Measurements from ENCODE around the gene ALKAL2.

ALKAL2 gene

GRCh38 chr2:274503-274902 lies 13.4 kb downstream of the ALKAL2 start:
- no peak for DNase-seq (ENCODE audit: low read depth, low spot score)
- no peak overlapping the region for H3K4me3 ChIP-seq (ENCODE audit: low read depth, low read length)
- TF ChIP-seq, protein P1, sequence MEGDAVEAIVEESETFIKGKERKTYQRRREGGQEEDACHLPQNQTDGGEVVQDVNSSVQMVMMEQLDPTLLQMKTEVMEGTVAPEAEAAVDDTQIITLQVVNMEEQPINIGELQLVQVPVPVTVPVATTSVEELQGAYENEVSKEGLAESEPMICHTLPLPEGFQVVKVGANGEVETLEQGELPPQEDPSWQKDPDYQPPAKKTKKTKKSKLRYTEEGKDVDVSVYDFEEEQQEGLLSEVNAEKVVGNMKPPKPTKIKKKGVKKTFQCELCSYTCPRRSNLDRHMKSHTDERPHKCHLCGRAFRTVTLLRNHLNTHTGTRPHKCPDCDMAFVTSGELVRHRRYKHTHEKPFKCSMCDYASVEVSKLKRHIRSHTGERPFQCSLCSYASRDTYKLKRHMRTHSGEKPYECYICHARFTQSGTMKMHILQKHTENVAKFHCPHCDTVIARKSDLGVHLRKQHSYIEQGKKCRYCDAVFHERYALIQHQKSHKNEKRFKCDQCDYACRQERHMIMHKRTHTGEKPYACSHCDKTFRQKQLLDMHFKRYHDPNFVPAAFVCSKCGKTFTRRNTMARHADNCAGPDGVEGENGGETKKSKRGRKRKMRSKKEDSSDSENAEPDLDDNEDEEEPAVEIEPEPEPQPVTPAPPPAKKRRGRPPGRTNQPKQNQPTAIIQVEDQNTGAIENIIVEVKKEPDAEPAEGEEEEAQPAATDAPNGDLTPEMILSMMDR (IDR thresholded peaks at IDR 0.05; ENCODE audit: low read depth, low read length) = no peak
- in situ Hi-C loops (cut with HindIII; ENCODE audit: low sequenced_read_pairs) = no loop called here

DNA sequence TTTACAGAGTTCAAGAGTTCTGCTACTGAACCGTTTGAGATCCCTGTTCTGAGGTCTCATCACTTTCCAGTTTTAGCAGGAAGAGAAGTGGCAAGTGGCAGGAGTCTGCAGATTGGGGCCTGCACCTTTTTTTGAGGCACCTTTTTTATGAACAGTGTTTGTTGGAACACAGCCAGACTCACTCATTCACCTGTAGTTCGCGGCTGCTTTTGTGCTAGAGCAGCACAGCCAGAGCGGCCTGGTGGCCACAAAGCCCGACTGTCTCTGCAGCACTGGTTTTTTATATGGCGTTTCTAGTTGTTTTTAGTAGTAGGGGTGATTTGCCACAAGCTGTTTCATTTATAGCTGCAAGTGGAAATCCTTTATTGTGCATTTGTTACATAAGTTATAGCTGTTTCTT lies 14.6 kb downstream of the ALKAL2 start:
- in situ Hi-C loops (cut with HindIII; ENCODE audit: low sequenced_read_pairs) = no loop called here
- TF ChIP-seq, protein P1 (IDR thresholded peaks at IDR 0.05; ENCODE audit: low read depth, low read length) = no peak
- H3K4me3 ChIP-seq (ENCODE audit: low read depth, low read length) = no peak overlapping the region
- DNase-seq (ENCODE audit: low read depth, low spot score) = no peak

DNA sequence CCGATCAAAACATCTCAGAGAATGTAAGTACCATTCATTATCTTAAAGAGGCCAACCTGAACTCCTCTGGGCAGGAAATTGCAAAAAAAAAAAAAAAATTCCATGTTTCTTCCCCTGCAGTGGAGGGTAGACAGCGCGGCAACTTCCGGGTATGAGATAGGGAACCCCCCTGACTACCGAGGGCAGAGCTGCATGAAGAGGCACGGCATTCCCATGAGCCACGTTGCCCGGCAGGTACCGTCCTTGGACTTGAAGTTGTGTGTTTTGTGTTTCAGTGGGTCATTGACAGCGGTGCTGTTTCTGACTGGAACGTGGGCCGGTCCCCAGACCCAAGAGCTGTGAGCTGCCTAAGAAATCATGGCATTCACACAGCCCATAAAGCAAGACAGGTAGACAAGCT lies 16.0 kb downstream of the ALKAL2 start:
- TF ChIP-seq, protein P1 (IDR thresholded peaks at IDR 0.05; ENCODE audit: low read depth, low read length) = no peak
- DNase-seq (ENCODE audit: low read depth, low spot score) = no peak
- no peak overlapping the region for H3K4me3 ChIP-seq (ENCODE audit: low read depth, low read length)
- in situ Hi-C loops (cut with HindIII; ENCODE audit: low sequenced_read_pairs) = no loop called here

GRCh38 chr2:270861-271260 lies 17.0 kb downstream of the ALKAL2 start:
- H3K4me3 ChIP-seq (ENCODE audit: low read depth, low read length) = no peak overlapping the region
- in situ Hi-C loops (cut with HindIII; ENCODE audit: low sequenced_read_pairs) = no loop called here
- DNase-seq (ENCODE audit: low read depth, low spot score) = no peak
- TF ChIP-seq, protein P1 (IDR thresholded peaks at IDR 0.05; ENCODE audit: low read depth, low read length) = no peak

- H3K4me3 ChIP-seq (ENCODE audit: low read depth, low read length) = no peak overlapping the region
- TF ChIP-seq, protein P1 (IDR thresholded peaks at IDR 0.05; ENCODE audit: low read depth, low read length) = no peak
- in situ Hi-C loops (cut with HindIII; ENCODE audit: low sequenced_read_pairs) = no loop called here
Measured at GRCh38 chr2:269356-270030, 18.4 kb downstream of the ALKAL2 start.

DNA sequence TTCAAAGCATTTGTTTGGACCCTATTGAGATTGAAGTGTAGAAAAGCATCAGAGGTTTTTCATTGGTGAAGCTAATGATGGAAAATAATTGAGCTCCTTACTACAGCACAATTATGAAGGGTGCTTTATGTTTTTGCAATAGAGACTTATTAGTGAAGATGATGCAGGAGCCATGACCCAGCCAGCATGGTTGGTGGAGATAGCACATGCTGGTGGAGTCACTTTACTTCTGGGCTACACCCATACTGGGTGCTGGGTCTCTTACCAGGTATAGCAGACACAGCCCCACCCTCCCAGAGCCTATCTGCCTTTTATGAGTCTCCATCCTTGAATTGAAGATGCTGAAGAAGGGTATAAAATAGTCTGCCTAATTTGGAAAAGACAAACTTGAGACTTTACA lies 19.6 kb downstream of the ALKAL2 start:
- TF ChIP-seq, protein P1 (IDR thresholded peaks at IDR 0.05; ENCODE audit: low read depth, low read length) = no peak
- no peak overlapping the region for H3K4me3 ChIP-seq (ENCODE audit: low read depth, low read length)
- in situ Hi-C loops (cut with HindIII; ENCODE audit: low sequenced_read_pairs) = no loop called here
- DNase-seq (ENCODE audit: low read depth, low spot score) = no peak

More at GRCh38 chr2:269356-270030, 18.4 kb downstream of the ALKAL2 start:
- DNase-seq (ENCODE audit: low read depth, low spot score) = no peak
